NCI-H774 (cell line): Measurements from ENCODE around the gene BLID.
A peak's percentile ranks its signal among the peaks of the same experiment; 100 is the strongest.

Source experiments
- DNase-seq: peaks from one replicate; lab custom pipeline; 2025; lab: John Stamatoyannopoulos, UW

The BLID gene

GRCh38 chr11:122081073-122081472, 34.9 kb downstream of the BLID start:
- no peak for DNase-seq

GRCh38 chr11:122077459-122077858, 38.6 kb downstream of the BLID start:
- no peak for DNase-seq

GRCh38 chr11:122076512-122077120, 39.4 kb downstream of the BLID start:
- DNase-seq = no peak

- no peak for DNase-seq
Observed at GRCh38 chr11:122075016-122075415, 41.0 kb downstream of the BLID start.

GRCh38 chr11:122074022-122074421, 42.0 kb downstream of the BLID start:
- no peak for DNase-seq

GRCh38 chr11:122071709-122072202, 44.3 kb downstream of the BLID start:
- DNase-seq = no peak

- DNase-seq = peak; percentile 68
Observed at GRCh38 chr11:122069707-122070360, 46.2 kb downstream of the BLID start.

GRCh38 chr11:122068837-122069236, 47.2 kb downstream of the BLID start:
- DNase-seq = no peak

- DNase-seq = no peak
Observed at GRCh38 chr11:122068141-122068540, 47.9 kb downstream of the BLID start.
